ENCODE measurements around the gene EXOC6B.

EXOC6B gene

GRCh38 chr2:72710418-72711152 is 115.2 kb downstream of the EXOC6B start:
- Histone ChIP-seq H3K36me3 (ENCODE audit: control insufficient read depth, insufficient read depth, low read length) (no peaks in the 10 kb centered on the region), H3K27ac (ENCODE audit: low read depth, low read length) (no peak overlapping the region), H3K4me3 (ENCODE audit: low read depth, low read length) (no peak overlapping the region), H3K27me3 (ENCODE audit: control insufficient read depth, insufficient read depth, low read length) (no peaks in the 10 kb centered on the region), H3K4me1 (ENCODE audit: control insufficient read depth, insufficient read depth, low read length) (no peaks in the 10 kb centered on the region), H3K9me3 (ENCODE audit: control insufficient read depth, insufficient read depth, low read length) (no peaks in the 10 kb centered on the region), H3K9ac (ENCODE audit: low read depth, low read length) (no peak overlapping the region)

GRCh38 chr2:72708236-72708635 is 117.6 kb downstream of the EXOC6B start:
- Histone ChIP-seq H3K27me3 (ENCODE audit: control insufficient read depth, insufficient read depth, low read length) (no peaks in the 10 kb centered on the region), H3K4me1 (ENCODE audit: control insufficient read depth, insufficient read depth, low read length) (no peaks in the 10 kb centered on the region), H3K9ac (ENCODE audit: low read depth, low read length) (no peak overlapping the region), H3K4me3 (ENCODE audit: low read depth, low read length) (no peak overlapping the region), H3K36me3 (ENCODE audit: control insufficient read depth, insufficient read depth, low read length) (no peaks in the 10 kb centered on the region), H3K9me3 (ENCODE audit: control insufficient read depth, insufficient read depth, low read length) (no peaks in the 10 kb centered on the region), H3K27ac (ENCODE audit: low read depth, low read length) (no peak overlapping the region)

GRCh38 chr2:72698300-72698699 is 127.5 kb downstream of the EXOC6B start:
- no peak overlapping the region for H3K9ac ChIP-seq (ENCODE audit: low read depth, low read length)
- H3K36me3 ChIP-seq (ENCODE audit: control insufficient read depth, insufficient read depth, low read length): no peaks in the 10 kb centered on the region
- H3K27me3 ChIP-seq (ENCODE audit: control insufficient read depth, insufficient read depth, low read length): no peaks in the 10 kb centered on the region
- no peaks in the 10 kb centered on the region for H3K9me3 ChIP-seq (ENCODE audit: control insufficient read depth, insufficient read depth, low read length)
- no peak overlapping the region for H3K4me3 ChIP-seq (ENCODE audit: low read depth, low read length)
- H3K27ac ChIP-seq (ENCODE audit: low read depth, low read length): no peak overlapping the region
- H3K4me1 ChIP-seq (ENCODE audit: control insufficient read depth, insufficient read depth, low read length): peaks cover 13% of the 10 kb centered on the region

- Histone ChIP-seq H3K36me3 (ENCODE audit: control insufficient read depth, insufficient read depth, low read length) (no peaks in the 10 kb centered on the region), H3K4me3 (ENCODE audit: low read depth, low read length) (no peak overlapping the region), H3K27me3 (ENCODE audit: control insufficient read depth, insufficient read depth, low read length) (no peaks in the 10 kb centered on the region), H3K4me1 (ENCODE audit: control insufficient read depth, insufficient read depth, low read length) (peaks cover 13% of the 10 kb centered on the region), H3K9me3 (ENCODE audit: control insufficient read depth, insufficient read depth, low read length) (no peaks in the 10 kb centered on the region), H3K9ac (ENCODE audit: low read depth, low read length) (no peak overlapping the region), H3K27ac (ENCODE audit: low read depth, low read length) (no peak overlapping the region)
These were observed 129.3 kb downstream of the EXOC6B start for GRCh38 chr2:72696559-72696958.

- Histone ChIP-seq H3K9me3 (ENCODE audit: control insufficient read depth, insufficient read depth, low read length) (no peaks in the 10 kb centered on the region), H3K9ac (ENCODE audit: low read depth, low read length) (no peak overlapping the region), H3K36me3 (ENCODE audit: control insufficient read depth, insufficient read depth, low read length) (no peaks in the 10 kb centered on the region), H3K27me3 (ENCODE audit: control insufficient read depth, insufficient read depth, low read length) (no peaks in the 10 kb centered on the region), H3K4me3 (ENCODE audit: low read depth, low read length) (no peak overlapping the region), H3K4me1 (ENCODE audit: control insufficient read depth, insufficient read depth, low read length) (peaks cover 13% of the 10 kb centered on the region), H3K27ac (ENCODE audit: low read depth, low read length) (no peak overlapping the region)
These were observed 130.2 kb downstream of the EXOC6B start for GRCh38 chr2:72695676-72696075.

GRCh38 chr2:72694715-72695496 is 130.9 kb downstream of the EXOC6B start:
- H3K27me3 ChIP-seq (ENCODE audit: control insufficient read depth, insufficient read depth, low read length): no peaks in the 10 kb centered on the region
- no peak overlapping the region for H3K27ac ChIP-seq (ENCODE audit: low read depth, low read length)
- H3K36me3 ChIP-seq (ENCODE audit: control insufficient read depth, insufficient read depth, low read length): no peaks in the 10 kb centered on the region
- no peak overlapping the region for H3K4me3 ChIP-seq (ENCODE audit: low read depth, low read length)
- no peak overlapping the region for H3K9ac ChIP-seq (ENCODE audit: low read depth, low read length)
- H3K9me3 ChIP-seq (ENCODE audit: control insufficient read depth, insufficient read depth, low read length): no peaks in the 10 kb centered on the region
- H3K4me1 ChIP-seq (ENCODE audit: control insufficient read depth, insufficient read depth, low read length): peaks cover 13% of the 10 kb centered on the region

GRCh38 chr2:72689579-72690195 is 136.1 kb downstream of the EXOC6B start:
- H3K36me3 ChIP-seq (ENCODE audit: control insufficient read depth, insufficient read depth, low read length): no peaks in the 10 kb centered on the region
- H3K9me3 ChIP-seq (ENCODE audit: control insufficient read depth, insufficient read depth, low read length): no peaks in the 10 kb centered on the region
- no peak overlapping the region for H3K4me3 ChIP-seq (ENCODE audit: low read depth, low read length)
- H3K27me3 ChIP-seq (ENCODE audit: control insufficient read depth, insufficient read depth, low read length): no peaks in the 10 kb centered on the region
- no peak overlapping the region for H3K27ac ChIP-seq (ENCODE audit: low read depth, low read length)
- no peak overlapping the region for H3K9ac ChIP-seq (ENCODE audit: low read depth, low read length)
- H3K4me1 ChIP-seq (ENCODE audit: control insufficient read depth, insufficient read depth, low read length): peaks cover 7% of the 10 kb centered on the region

- Histone ChIP-seq H3K4me1 (ENCODE audit: control insufficient read depth, insufficient read depth, low read length) (peaks cover 12% of the 10 kb centered on the region; the same call in 1 of the 2 replicates), H3K27me3 (ENCODE audit: control insufficient read depth, insufficient read depth, low read length) (no peaks in the 10 kb centered on the region), H3K36me3 (ENCODE audit: control insufficient read depth, insufficient read depth, low read length) (no peaks in the 10 kb centered on the region), H3K27ac (ENCODE audit: low read depth, low read length) (no peak overlapping the region), H3K4me3 (ENCODE audit: low read depth, low read length) (no peak overlapping the region), H3K9me3 (ENCODE audit: control insufficient read depth, insufficient read depth, low read length) (no peaks in the 10 kb centered on the region), H3K9ac (ENCODE audit: low read depth, low read length) (no peak overlapping the region)
These were observed 140.1 kb downstream of the EXOC6B start for GRCh38 chr2:72685638-72686213.

GRCh38 chr2:72682061-72682460 is 143.8 kb downstream of the EXOC6B start:
- no peaks in the 10 kb centered on the region for H3K27me3 ChIP-seq (ENCODE audit: control insufficient read depth, insufficient read depth, low read length)

GRCh38 chr2:72681016-72681995 is 144.5 kb downstream of the EXOC6B start:
- peaks cover 12% of the 10 kb centered on the region; the same call in 1 of the 2 replicates for H3K4me1 ChIP-seq (ENCODE audit: control insufficient read depth, insufficient read depth, low read length)
- H3K27ac ChIP-seq (ENCODE audit: low read depth, low read length): no peak overlapping the region

More at GRCh38 chr2:72682061-72682460, 143.8 kb downstream of the EXOC6B start:
- Histone ChIP-seq H3K4me3 (ENCODE audit: low read depth, low read length) (no peak overlapping the region), H3K4me1 (ENCODE audit: control insufficient read depth, insufficient read depth, low read length) (peaks cover 12% of the 10 kb centered on the region; the same call in 1 of the 2 replicates), H3K9me3 (ENCODE audit: control insufficient read depth, insufficient read depth, low read length) (no peaks in the 10 kb centered on the region), H3K9ac (ENCODE audit: low read depth, low read length) (no peak overlapping the region), H3K36me3 (ENCODE audit: control insufficient read depth, insufficient read depth, low read length) (no peaks in the 10 kb centered on the region), H3K27ac (ENCODE audit: low read depth, low read length) (no peak overlapping the region)

More at GRCh38 chr2:72681016-72681995, 144.5 kb downstream of the EXOC6B start:
- no peak overlapping the region for H3K4me3 ChIP-seq (ENCODE audit: low read depth, low read length)
- no peaks in the 10 kb centered on the region for H3K36me3 ChIP-seq (ENCODE audit: control insufficient read depth, insufficient read depth, low read length)
- no peaks in the 10 kb centered on the region for H3K27me3 ChIP-seq (ENCODE audit: control insufficient read depth, insufficient read depth, low read length)
- no peaks in the 10 kb centered on the region for H3K9me3 ChIP-seq (ENCODE audit: control insufficient read depth, insufficient read depth, low read length)
- no peak overlapping the region for H3K9ac ChIP-seq (ENCODE audit: low read depth, low read length)

Measured in HUES48 (cell line).